ENCODE results near the gene IGSF10.

DNA sequence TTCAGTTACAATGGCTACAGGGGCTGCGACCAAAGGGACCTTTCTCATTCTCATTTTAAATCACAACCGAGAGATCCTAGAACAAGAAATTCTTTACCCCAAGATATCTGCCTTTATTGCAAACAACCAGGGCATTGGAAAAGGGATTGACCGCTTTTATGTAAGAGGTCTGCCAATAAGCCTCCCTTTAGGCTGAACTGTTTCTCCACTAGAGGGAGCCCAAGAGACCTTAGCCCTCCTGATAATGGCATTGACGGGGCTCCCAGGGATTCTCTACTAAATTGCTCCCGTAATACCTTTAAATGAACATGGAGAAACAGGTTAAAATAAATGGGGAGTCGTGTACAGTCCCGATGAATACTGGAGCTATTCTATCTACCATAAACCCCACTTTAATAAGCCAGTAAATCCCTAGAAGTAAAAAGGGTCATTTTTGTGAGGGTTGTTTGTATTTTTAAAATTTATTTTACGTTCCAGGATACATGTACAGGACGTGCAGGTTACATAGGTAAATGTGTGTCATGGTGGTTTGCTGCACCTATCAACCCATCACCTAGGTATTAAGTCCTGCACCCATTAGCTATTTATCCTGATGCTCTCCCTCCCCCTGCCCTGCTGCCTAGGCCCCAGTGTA, 7.5 kb upstream of the IGSF10 start:
- TF ChIP-seq, protein P1, sequence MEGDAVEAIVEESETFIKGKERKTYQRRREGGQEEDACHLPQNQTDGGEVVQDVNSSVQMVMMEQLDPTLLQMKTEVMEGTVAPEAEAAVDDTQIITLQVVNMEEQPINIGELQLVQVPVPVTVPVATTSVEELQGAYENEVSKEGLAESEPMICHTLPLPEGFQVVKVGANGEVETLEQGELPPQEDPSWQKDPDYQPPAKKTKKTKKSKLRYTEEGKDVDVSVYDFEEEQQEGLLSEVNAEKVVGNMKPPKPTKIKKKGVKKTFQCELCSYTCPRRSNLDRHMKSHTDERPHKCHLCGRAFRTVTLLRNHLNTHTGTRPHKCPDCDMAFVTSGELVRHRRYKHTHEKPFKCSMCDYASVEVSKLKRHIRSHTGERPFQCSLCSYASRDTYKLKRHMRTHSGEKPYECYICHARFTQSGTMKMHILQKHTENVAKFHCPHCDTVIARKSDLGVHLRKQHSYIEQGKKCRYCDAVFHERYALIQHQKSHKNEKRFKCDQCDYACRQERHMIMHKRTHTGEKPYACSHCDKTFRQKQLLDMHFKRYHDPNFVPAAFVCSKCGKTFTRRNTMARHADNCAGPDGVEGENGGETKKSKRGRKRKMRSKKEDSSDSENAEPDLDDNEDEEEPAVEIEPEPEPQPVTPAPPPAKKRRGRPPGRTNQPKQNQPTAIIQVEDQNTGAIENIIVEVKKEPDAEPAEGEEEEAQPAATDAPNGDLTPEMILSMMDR (IDR thresholded peaks at IDR 0.05) = peak; percentile 89
- TF ChIP-seq EZH2 (IDR thresholded peaks at IDR 0.05; ENCODE audit: borderline replicate concordance, insufficient read depth, low read depth, low read length, poor library complexity, severe bottlenecking) = no peak

Measured in B cell (primary cell).